Stomach (tissue), 9 donors: Measurements from ENCODE around the gene OSBPL9. TPM values are rescaled to one million over a fixed set of nuclear protein-coding genes. Genes with fewer than 3 reads are reported as not detected.

Experiments used
- DNase-seq, 2 donors: peaks; one replicate each; pipeline versions ENCODE4 v3.0.0 to v3.0.0-alpha.2; 2013 to 2019
- H3K27ac ChIP-seq, 5 donors: fragments of 200-600 bp in 4 of 5; sonication (generic) in 4 of 5; one replicate each; pipeline ENCODE4 v1.5.1; 2013 to 2019; ENCODE audit warnings: mild to moderate bottlenecking in 1 of 5, moderate library complexity in 1 of 5
- H3K27me3 ChIP-seq, 3 donors: fragments of 200-600 bp; sonication (generic); one replicate each; pipeline ENCODE4 v1.5.1; 2017 to 2019; ENCODE audit warnings: mixed run types in 1 of 3
- H3K36me3 ChIP-seq, 4 donors: fragments of 200-600 bp; sonication (generic); 1 replicate in 3 of 4; 2 replicates in 1 of 4; pipeline ENCODE4 v1.5.1; 2016 to 2019
- H3K4me1 ChIP-seq, 4 donors: fragments of 200-600 bp; sonication (generic); one replicate each; pipeline ENCODE4 v1.5.1; 2016 to 2019
- H3K4me3 ChIP-seq, 4 donors: fragments of 200-600 bp; sonication (generic) in 3 of 4; one replicate each; pipeline ENCODE4 v1.5.1; 2016 to 2019; ENCODE audit warnings: mild to moderate bottlenecking in 1 of 4
- H3K9me3 ChIP-seq, 4 donors: fragments of 200-600 bp; sonication (generic); one replicate each; pipeline ENCODE4 v1.5.1; 2016 to 2019
- EP300 ChIP-seq: sonication (generic); formaldehyde crosslinking; IDR thresholded peaks from one replicate; pipeline ENCODE4 v1.6.1; 2017; ENCODE audit warnings: antibody characterized with exemption
- POLR2A ChIP-seq, 4 donors: fragments of 450-650 bp; IDR thresholded peaks; one replicate each; pipeline ENCODE4 v1.6.1; 2016; ENCODE audit warnings: antibody characterized with exemption in 4 of 4, control low read depth in 2 of 4, mild to moderate bottlenecking in 1 of 4, moderate library complexity in 1 of 4
- POLR2AphosphoS5 ChIP-seq, 3 donors: sonication (generic); formaldehyde crosslinking; IDR thresholded peaks; one replicate each; pipeline ENCODE4 v1.6.1; 2016; ENCODE audit warnings: antibody characterized with exemption in 3 of 3
- WGBS, 5 donors: extraction: QIAGEN DNeasy Blood & Tissue Kit in 3 of 5; methylation state at CpG; one replicate each; pipeline versions ENCODE4 v1.1.5 to v1.1.7; 2013 to 2018; 5-methylcytosine and 5-hydroxymethylcytosine counted together
- intact Hi-C: fragments of 100-400 bp; cut with DNase I; formaldehyde crosslinking; loops from one replicate; pipeline ENCODE4 v1.15.1; 2023; ENCODE audit warnings: low total_unique reads
- polyA plus RNA-seq, 3 donors: library from polyadenylated mRNA; stranded (reverse); fragments of 200-250 nt; gene quantifications; one replicate each; pipeline ENCODE4 v1.2.3, GENCODE V29; 2013
- total RNA-seq, 5 donors: library from RNA; depleted of rRNA; stranded (reverse); fragments of >200 nt; gene quantifications; one replicate each; pipeline versions ENCODE4 v1.1.0 to v1.2.3, GENCODE V29; 2014 to 2016
- TF ChIP-seq, protein P1 (sequence below), 7 experiments: fragments of 450-650 bp in 4 of 7; fragments of 200-600 bp in 3 of 7; sonication (generic) in 3 of 7; IDR thresholded peaks; one replicate each; pipeline ENCODE4 v1.5.1; 2016 to 2019; ENCODE audit warnings: antibody characterized with exemption in 7 of 7, control low read depth in 2 of 7, mild to moderate bottlenecking in 1 of 7
- donor health status: healthy with polysubstance abuse.
- donor health status: Bipolar disorder and iron deficiency.
- donor health status: healthy.

OSBPL9 gene
- total and polyA plus RNA-seq, 8 donors, result 29.8 to 461 (median 109) TPM

DNA sequence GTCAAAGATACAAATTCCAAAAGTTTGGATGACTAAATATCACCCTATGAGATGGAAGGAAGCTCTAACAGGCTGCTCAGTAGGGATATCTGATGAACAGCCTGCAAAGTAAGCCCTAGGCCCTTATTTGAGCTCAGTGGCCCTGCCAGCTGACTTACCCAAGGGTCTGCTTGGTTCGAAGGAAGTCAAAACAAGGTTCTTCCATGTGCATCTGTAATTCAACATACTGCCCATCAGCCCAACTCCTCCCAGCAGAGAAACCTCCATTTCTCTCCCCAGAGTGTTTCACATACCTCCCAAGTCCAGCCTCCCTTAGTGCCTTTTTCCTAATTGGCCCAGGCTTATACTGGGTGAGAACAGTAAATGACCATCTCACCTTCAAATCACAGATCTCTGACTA lies 175.0 kb downstream of the OSBPL9 start:
- no peaks in the 10 kb centered on the region for H3K27me3 ChIP-seq
- TF ChIP-seq, protein P1, sequence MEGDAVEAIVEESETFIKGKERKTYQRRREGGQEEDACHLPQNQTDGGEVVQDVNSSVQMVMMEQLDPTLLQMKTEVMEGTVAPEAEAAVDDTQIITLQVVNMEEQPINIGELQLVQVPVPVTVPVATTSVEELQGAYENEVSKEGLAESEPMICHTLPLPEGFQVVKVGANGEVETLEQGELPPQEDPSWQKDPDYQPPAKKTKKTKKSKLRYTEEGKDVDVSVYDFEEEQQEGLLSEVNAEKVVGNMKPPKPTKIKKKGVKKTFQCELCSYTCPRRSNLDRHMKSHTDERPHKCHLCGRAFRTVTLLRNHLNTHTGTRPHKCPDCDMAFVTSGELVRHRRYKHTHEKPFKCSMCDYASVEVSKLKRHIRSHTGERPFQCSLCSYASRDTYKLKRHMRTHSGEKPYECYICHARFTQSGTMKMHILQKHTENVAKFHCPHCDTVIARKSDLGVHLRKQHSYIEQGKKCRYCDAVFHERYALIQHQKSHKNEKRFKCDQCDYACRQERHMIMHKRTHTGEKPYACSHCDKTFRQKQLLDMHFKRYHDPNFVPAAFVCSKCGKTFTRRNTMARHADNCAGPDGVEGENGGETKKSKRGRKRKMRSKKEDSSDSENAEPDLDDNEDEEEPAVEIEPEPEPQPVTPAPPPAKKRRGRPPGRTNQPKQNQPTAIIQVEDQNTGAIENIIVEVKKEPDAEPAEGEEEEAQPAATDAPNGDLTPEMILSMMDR (IDR thresholded peaks at IDR 0.05), result no peak
- TF ChIP-seq POLR2A (IDR thresholded peaks at IDR 0.05) (no peak), POLR2AphosphoS5 (IDR thresholded peaks at IDR 0.05) (no peak), EP300 (no peak)
- H3K9me3 ChIP-seq, result no peaks in the 10 kb centered on the region
- DNase-seq, result no peak
- H3K27ac ChIP-seq, result peak overlapping the region in 2 of 5 donors; percentile 7 to 21
- H3K4me3 ChIP-seq, result no peak overlapping the region
- H3K4me1 ChIP-seq, result peaks cover 0 to 10% (median 0%) of the 10 kb centered on the region in 4 donors
- intact Hi-C loops, result no loop called here
- H3K36me3 ChIP-seq, result peaks cover 69 to 100% (median 100%) of the 10 kb centered on the region in 4 donors
- 77 to 100% (median 95%) methylated on average over 1 of the region's 1 CpG for WGBS, 5 donors

DNA sequence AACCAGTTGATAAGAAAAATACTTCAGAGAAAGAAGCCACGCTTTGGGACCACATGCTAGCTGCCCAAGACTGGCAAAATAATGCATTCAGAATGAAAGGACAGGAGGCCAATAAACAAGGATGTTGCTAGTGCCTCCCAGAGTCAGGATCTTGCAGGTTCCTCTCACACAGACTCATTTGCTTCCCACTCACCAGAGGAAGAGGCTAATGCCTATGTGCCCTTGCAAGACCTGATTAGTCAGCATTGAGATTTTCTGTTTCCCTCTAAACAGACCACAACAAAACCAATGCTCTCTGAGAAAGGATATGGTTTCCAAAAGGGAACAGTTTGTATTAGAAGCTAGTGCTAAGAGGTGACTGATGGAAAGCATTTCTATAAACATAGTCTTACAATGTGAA lies 176.0 kb downstream of the OSBPL9 start:
- peaks cover 63 to 100% (median 100%) of the 10 kb centered on the region in 4 donors for H3K36me3 ChIP-seq
- H3K4me1 ChIP-seq, result peaks cover 0 to 10% (median 0%) of the 10 kb centered on the region in 4 donors
- TF ChIP-seq POLR2AphosphoS5 (IDR thresholded peaks at IDR 0.05) (peak in 1 of 3 donors; percentile 6), EP300 (no peak), POLR2A (IDR thresholded peaks at IDR 0.05) (no peak)
- TF ChIP-seq, protein P1 (IDR thresholded peaks at IDR 0.05), result no peak
- H3K4me3 ChIP-seq, result no peak overlapping the region
- WGBS, 5 donors, result 86 to 100% (median 92%) methylated on average over 1 of the region's 1 CpG
- no peaks in the 10 kb centered on the region for H3K9me3 ChIP-seq
- peak in 1 of 2 donors; percentile 17 for DNase-seq
- no peaks in the 10 kb centered on the region for H3K27me3 ChIP-seq
- intact Hi-C loops, result no loop called here
- H3K27ac ChIP-seq, result peak overlapping the region in 2 of 5 donors; percentile 15 to 21

DNA sequence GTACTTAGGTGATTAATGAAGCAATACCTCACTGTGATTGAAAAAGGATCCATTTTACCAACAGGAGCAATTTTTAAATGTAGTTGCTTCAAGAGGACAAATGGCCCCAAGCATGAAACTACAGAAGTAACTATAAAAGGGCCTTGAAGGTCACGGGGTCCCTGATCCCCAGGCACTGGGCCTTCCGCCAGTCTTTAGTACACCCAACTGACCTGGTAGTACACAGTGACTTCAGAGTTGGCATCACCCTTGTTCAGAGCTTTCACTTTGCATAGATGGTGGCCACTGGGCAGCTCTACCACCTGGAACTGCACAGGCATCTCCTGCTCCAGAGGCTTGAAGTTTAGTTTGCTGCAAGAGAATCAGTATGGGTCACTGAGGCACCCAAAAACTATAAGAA lies 177.4 kb downstream of the OSBPL9 start:
- 90 to 100% (median 93%) methylated on average over 2 of the region's 2 CpGs for WGBS, 5 donors
- DNase-seq, result no peak
- H3K9me3 ChIP-seq, result no peaks in the 10 kb centered on the region
- H3K27me3 ChIP-seq, result no peaks in the 10 kb centered on the region
- no peak overlapping the region for H3K4me3 ChIP-seq
- peaks cover 55 to 100% (median 98%) of the 10 kb centered on the region in 4 donors for H3K36me3 ChIP-seq
- intact Hi-C loops, result no loop called here
- peaks cover 0 to 10% (median 0%) of the 10 kb centered on the region in 4 donors for H3K4me1 ChIP-seq
- TF ChIP-seq, protein P1 (IDR thresholded peaks at IDR 0.05), result no peak
- TF ChIP-seq POLR2A (IDR thresholded peaks at IDR 0.05) (no peak), POLR2AphosphoS5 (IDR thresholded peaks at IDR 0.05) (no peak), EP300 (no peak)
- peak overlapping the region in 2 of 5 donors; percentile 15 to 19 for H3K27ac ChIP-seq

DNA sequence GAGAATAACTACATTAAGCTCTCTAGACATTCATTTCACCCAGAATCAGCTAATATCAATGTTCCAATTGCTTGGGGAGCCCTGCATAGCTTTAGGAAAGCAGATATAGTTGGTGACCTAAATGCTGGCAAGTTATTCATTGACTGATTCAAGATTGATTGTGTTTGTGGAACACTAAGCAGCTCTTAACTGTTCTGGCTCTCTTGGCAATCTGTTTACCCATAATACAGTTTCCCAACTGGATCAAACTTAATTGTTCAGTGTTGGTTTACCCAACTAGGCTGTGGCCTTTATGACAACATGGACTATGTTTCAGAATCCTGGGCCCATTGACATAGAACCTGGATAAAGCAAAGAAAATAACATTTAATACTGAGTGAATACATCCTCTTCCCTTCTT lies 178.0 kb downstream of the OSBPL9 start:
- H3K4me1 ChIP-seq, result peaks cover 0 to 10% (median 0%) of the 10 kb centered on the region in 4 donors
- TF ChIP-seq POLR2AphosphoS5 (IDR thresholded peaks at IDR 0.05), result no peak
- TF ChIP-seq EP300, result no peak
- TF ChIP-seq POLR2A (IDR thresholded peaks at IDR 0.05), result no peak
- TF ChIP-seq, protein P1 (IDR thresholded peaks at IDR 0.05), result no peak
- H3K27me3 ChIP-seq, result no peaks in the 10 kb centered on the region
- H3K27ac ChIP-seq, result peak overlapping the region in 2 of 5 donors; percentile 19 to 20
- H3K36me3 ChIP-seq, result peaks cover 54 to 100% (median 98%) of the 10 kb centered on the region in 4 donors
- DNase-seq, result peak in 1 of 2 donors; percentile 12
- intact Hi-C loops, result no loop called here
- H3K9me3 ChIP-seq, result no peaks in the 10 kb centered on the region
- no peak overlapping the region for H3K4me3 ChIP-seq
